SK-N-SH treated with all-trans-retinoic acid at 6 μM for 48 hours (cell line): ENCODE measurements around the gene LAMB3.
A peak's percentile ranks its signal among the peaks of the same experiment; 100 is the strongest.

Source experiments
- ATAC-seq: fragments of 200-7000 bp; cut with Tn5 transposase; 3 replicates; pipeline ENCODE4 v1.9.1; 2020; ENCODE audit warnings: mild to moderate bottlenecking, moderate library complexity
- ARNTL ChIP-seq: fragments of 450-650 bp; formaldehyde crosslinking; IDR thresholded peaks from 2 replicates; pipeline ENCODE4 v1.5.0; 2020; ENCODE audit warnings: low read depth, mild to moderate bottlenecking, moderate library complexity, borderline replicate concordance
- BACH2 ChIP-seq: fragments of 250-450 bp; sonication (Bioruptor Pico); IDR thresholded peaks from 2 replicates; pipeline ENCODE4 v1.9.0; 2021; ENCODE audit warnings: mild to moderate bottlenecking, borderline replicate concordance
- CREB5 ChIP-seq: fragments of 250-450 bp; sonication (Bioruptor Pico); IDR thresholded peaks from 2 replicates; pipeline ENCODE4 v1.5.1; 2020; ENCODE audit warnings: low read depth, mild to moderate bottlenecking, moderate library complexity
- CSDC2 ChIP-seq: fragments of 250-450 bp; sonication (Bioruptor Pico); IDR thresholded peaks from 2 replicates; pipeline ENCODE4 v1.5.0; 2020; ENCODE audit warnings: mild to moderate bottlenecking, moderate library complexity
- CSRNP3 ChIP-seq: fragments of 250-450 bp; sonication (Bioruptor Pico); IDR thresholded peaks from 2 replicates; pipeline ENCODE4 v1.5.1; 2021; ENCODE audit warnings: mild to moderate bottlenecking, moderate library complexity
- ESRRG ChIP-seq: fragments of 250-450 bp; sonication (Bioruptor Pico); IDR thresholded peaks from 2 replicates; pipeline ENCODE4 v1.6.1; 2021; ENCODE audit warnings: mild to moderate bottlenecking
- ISL1 ChIP-seq: fragments of 250-450 bp; sonication (Bioruptor Pico); IDR thresholded peaks from 2 replicates; pipeline ENCODE4 v2.1.2; 2022; ENCODE audit warnings: mild to moderate bottlenecking, moderate library complexity
- OSR1 ChIP-seq: fragments of 250-450 bp; sonication (Bioruptor Pico); IDR thresholded peaks from 2 replicates; pipeline ENCODE4 v1.8.0; 2022; ENCODE audit warnings: moderate library complexity, mild to moderate bottlenecking, inconsistent platforms
- PATZ1 ChIP-seq: fragments of 250-450 bp; sonication (Bioruptor Pico); IDR thresholded peaks from 2 replicates; pipeline ENCODE4 v1.8.0; 2020; ENCODE audit warnings: mild to moderate bottlenecking, moderate library complexity, borderline replicate concordance
- POU6F1 ChIP-seq: fragments of 250-450 bp; sonication (Bioruptor Pico); IDR thresholded peaks from 2 replicates; pipeline ENCODE4 v1.8.0; 2021; ENCODE audit warnings: low read depth, mild to moderate bottlenecking, moderate library complexity, borderline replicate concordance
- PPARA ChIP-seq: fragments of 250-450 bp; sonication (Bioruptor Pico); IDR thresholded peaks from 2 replicates; pipeline ENCODE4 v1.5.0; 2020; ENCODE audit warnings: mild to moderate bottlenecking, borderline replicate concordance
- SNAI2 ChIP-seq: fragments of 250-450 bp; sonication (Bioruptor Pico); IDR thresholded peaks from 2 replicates; pipeline ENCODE4 v1.5.0; 2020; ENCODE audit warnings: mild to moderate bottlenecking, moderate library complexity
- TCF4 ChIP-seq: fragments of 250-450 bp; sonication (Bioruptor Pico); IDR thresholded peaks from 2 replicates; pipeline ENCODE4 v1.8.0; 2021; ENCODE audit warnings: mild to moderate bottlenecking, moderate library complexity, borderline replicate concordance
- TOX ChIP-seq: fragments of 250-450 bp; sonication (Bioruptor Pico); IDR thresholded peaks from 2 replicates; pipeline ENCODE4 v1.8.0; 2021; ENCODE audit warnings: mild to moderate bottlenecking, moderate library complexity, borderline replicate concordance
- TSHZ2 ChIP-seq: fragments of 250-450 bp; sonication (Bioruptor Pico); IDR thresholded peaks from 2 replicates; pipeline ENCODE4 v1.5.0; 2020; ENCODE audit warnings: mild to moderate bottlenecking, moderate library complexity
- ZC3H10 ChIP-seq: fragments of 250-450 bp; sonication (Bioruptor Pico); IDR thresholded peaks from 2 replicates; pipeline ENCODE4 v1.5.1; 2021; ENCODE audit warnings: mild to moderate bottlenecking, moderate library complexity
- ZFP3 ChIP-seq: fragments of 250-450 bp; sonication (Bioruptor Pico); IDR thresholded peaks from 2 replicates; pipeline ENCODE4 v1.5.0; 2020; ENCODE audit warnings: mild to moderate bottlenecking, moderate library complexity
- ZFP30 ChIP-seq: fragments of 450-650 bp; formaldehyde crosslinking; IDR thresholded peaks from 2 replicates; pipeline ENCODE4 v1.5.0; 2022; ENCODE audit warnings: mild to moderate bottlenecking, moderate library complexity
- ZNF565 ChIP-seq: fragments of 450-650 bp; formaldehyde crosslinking; conservative IDR thresholded peaks from 2 replicates; pipeline ENCODE4 v1.5.0; 2020; ENCODE audit warnings: low read depth, mild to moderate bottlenecking, moderate library complexity
- ZNF70 ChIP-seq: fragments of 450-650 bp; formaldehyde crosslinking; IDR thresholded peaks from 2 replicates; pipeline ENCODE4 v1.5.0; 2020; ENCODE audit warnings: mild to moderate bottlenecking, moderate library complexity
- ZNF8 ChIP-seq: fragments of 450-650 bp; formaldehyde crosslinking; IDR thresholded peaks from 2 replicates; pipeline ENCODE4 v1.5.0; 2020; ENCODE audit warnings: mild to moderate bottlenecking, moderate library complexity

Gene LAMB3

GRCh38 chr1:209692745-209693504 is 40.7 kb upstream of the LAMB3 start:
- no peak for TF ChIP-seq TOX
- TF ChIP-seq ZFP3 (CRISPR knock-in tag), result no peak
- TF ChIP-seq ZFP30, result no peak
- TF ChIP-seq SNAI2 (CRISPR knock-in tag), result no peak
- no peak for TF ChIP-seq ISL1 (CRISPR knock-in tag)
- TF ChIP-seq OSR1 (CRISPR knock-in tag), result no peak
- TF ChIP-seq CREB5, result no peak
- TF ChIP-seq CSDC2 (CRISPR knock-in tag), result no peak
- TF ChIP-seq PPARA (CRISPR knock-in tag), result no peak
- TF ChIP-seq BACH2 (CRISPR knock-in tag), result no peak
- TF ChIP-seq ZNF8 (CRISPR knock-in tag), result no peak
- TF ChIP-seq ZC3H10, result no peak
- TF ChIP-seq TSHZ2 (CRISPR knock-in tag), result no peak
- no peak for TF ChIP-seq ZNF70 (CRISPR knock-in tag)
- no peak for TF ChIP-seq TCF4 (CRISPR knock-in tag)
- no peak for TF ChIP-seq PATZ1
- TF ChIP-seq CSRNP3 (CRISPR knock-in tag), result no peak
- no peak for TF ChIP-seq POU6F1 (CRISPR knock-in tag)
- peak; percentile 55 for ATAC-seq

GRCh38 chr1:209692296-209692695 is 40.1 kb upstream of the LAMB3 start:
- ATAC-seq, result no peak
- TF ChIP-seq ZFP3 (CRISPR knock-in tag) (no peak), ZNF565 (CRISPR knock-in tag) (no peak), ISL1 (CRISPR knock-in tag) (no peak), BACH2 (CRISPR knock-in tag) (no peak), TSHZ2 (CRISPR knock-in tag) (no peak), SNAI2 (CRISPR knock-in tag) (no peak), ZNF70 (CRISPR knock-in tag) (no peak), ARNTL (CRISPR knock-in tag) (no peak), ESRRG (CRISPR knock-in tag) (no peak), OSR1 (CRISPR knock-in tag) (no peak), ZNF8 (CRISPR knock-in tag) (no peak), POU6F1 (CRISPR knock-in tag) (no peak), CSRNP3 (CRISPR knock-in tag) (no peak), CSDC2 (CRISPR knock-in tag) (no peak), CREB5 (no peak)
